GM19240 (cell line): ENCODE data around the gene KLF12.

Experiments
- DNase-seq: peaks from one replicate; pipeline ENCODE4 v3.0.0; 2011; ENCODE audit warnings: low spot score; ENCODE audit not compliant: insufficient read length

KLF12 gene

GRCh38 chr13:74134221-74134776 is at the start of gene KLF12:
KLF12 (minus strand) TSS chr13:74134404.
- DNase-seq, result peak; percentile 54

- DNase-seq, result no peak
These were observed 48.3 kb upstream of the KLF12 start for GRCh38 chr13:74182491-74182890.

GRCh38 chr13:74174810-74175209 is 40.6 kb upstream of the KLF12 start:
- DNase-seq, result no peak

GRCh38 chr13:74173822-74174221 is 39.6 kb upstream of the KLF12 start:
- no peak for DNase-seq

GRCh38 chr13:74171641-74172040 is 37.4 kb upstream of the KLF12 start:
- no peak for DNase-seq

GRCh38 chr13:74169676-74170075 is 35.5 kb upstream of the KLF12 start:
- DNase-seq, result no peak

GRCh38 chr13:74168263-74168675 is 34.1 kb upstream of the KLF12 start:
- no peak for DNase-seq

- DNase-seq, result no peak
These were observed 32.2 kb upstream of the KLF12 start for GRCh38 chr13:74166261-74167004.

GRCh38 chr13:74162782-74163181 is 28.6 kb upstream of the KLF12 start:
- no peak for DNase-seq

- no peak for DNase-seq
These were observed 27.9 kb upstream of the KLF12 start for GRCh38 chr13:74162135-74162534.

GRCh38 chr13:74158571-74159352 is 24.6 kb upstream of the KLF12 start:
- DNase-seq, result no peak

- no peak for DNase-seq
These were observed 23.8 kb upstream of the KLF12 start for GRCh38 chr13:74158028-74158427.

- no peak for DNase-seq
These were observed 20.8 kb upstream of the KLF12 start for GRCh38 chr13:74154981-74155380.

- no peak for DNase-seq
These were observed 19.1 kb upstream of the KLF12 start for GRCh38 chr13:74153316-74153715.

- no peak for DNase-seq
These were observed 17.7 kb upstream of the KLF12 start for GRCh38 chr13:74151859-74152258.

GRCh38 chr13:74148352-74148751 is 14.1 kb upstream of the KLF12 start:
- DNase-seq, result no peak

- DNase-seq, result no peak
These were observed 11.2 kb upstream of the KLF12 start for GRCh38 chr13:74145249-74145975.

GRCh38 chr13:74144269-74144668 is 10.1 kb upstream of the KLF12 start:
- no peak for DNase-seq

- no peak for DNase-seq
These were observed 8.1 kb upstream of the KLF12 start for GRCh38 chr13:74142257-74142656.

- no peak for DNase-seq
These were observed 4.0 kb upstream of the KLF12 start for GRCh38 chr13:74138241-74138640.

- no peak for DNase-seq
These were observed 2.0 kb upstream of the KLF12 start for GRCh38 chr13:74136084-74136658.
